BE2C (cell line): ENCODE measurements around the gene NOSIP.
A peak's percentile ranks its signal among the peaks of the same experiment; 100 is the strongest.

ENCODE experiments used
- DNase-seq: peaks from one replicate; pipeline ENCODE4 v3.0.0-alpha.2; 2020
- H3K27me3 ChIP-seq: fragments of 250-450 bp; sonication (Bioruptor Pico); 2 replicates; pipeline ENCODE4 v1.5.1; 2020; ENCODE audit warnings: mild to moderate bottlenecking
- H3K36me3 ChIP-seq: fragments of 250-450 bp; sonication (Bioruptor Pico); 2 replicates; pipeline ENCODE4 v1.5.1; 2020; ENCODE audit warnings: mild to moderate bottlenecking
- H3K4me1 ChIP-seq: fragments of 250-450 bp; sonication (Bioruptor Pico); 2 replicates; pipeline ENCODE4 v1.5.1; 2020
- H3K4me3 ChIP-seq: 2 replicates; pipeline ENCODE4 v1.5.1; 2011; ENCODE audit warnings: low read depth, low read length
- H3K9me3 ChIP-seq: fragments of 250-450 bp; sonication (Bioruptor Pico); 2 replicates; pipeline ENCODE4 v1.5.1; 2020
- CTCF ChIP-seq: IDR thresholded peaks from 2 replicates; pipeline ENCODE4 v1.5.1; 2012; ENCODE audit warnings: mild to moderate bottlenecking, low read depth, low read length

Gene NOSIP

GRCh38 chr19:49518033-49518432 is 62.3 kb downstream of the NOSIP start:
- no peaks in the 10 kb centered on the region for H3K36me3 ChIP-seq
- no peaks in the 10 kb centered on the region for H3K27me3 ChIP-seq
- H3K4me3 ChIP-seq, result no peak overlapping the region
- no peaks in the 10 kb centered on the region for H3K9me3 ChIP-seq
- DNase-seq, result no peak
- no peak for TF ChIP-seq CTCF
- no peaks in the 10 kb centered on the region for H3K4me1 ChIP-seq

- Histone ChIP-seq H3K4me1 (no peaks in the 10 kb centered on the region), H3K9me3 (no peaks in the 10 kb centered on the region), H3K27me3 (no peaks in the 10 kb centered on the region), H3K36me3 (no peaks in the 10 kb centered on the region), H3K4me3 (no peak overlapping the region)
- no peak for DNase-seq
- TF ChIP-seq CTCF, result no peak
These were observed 64.6 kb downstream of the NOSIP start for GRCh38 chr19:49515767-49516166.

GRCh38 chr19:49514151-49514550 is 66.2 kb downstream of the NOSIP start:
- DNase-seq, result no peak
- Histone ChIP-seq H3K4me3 (no peak overlapping the region), H3K4me1 (no peaks in the 10 kb centered on the region), H3K27me3 (no peaks in the 10 kb centered on the region), H3K9me3 (no peaks in the 10 kb centered on the region), H3K36me3 (no peaks in the 10 kb centered on the region)
- TF ChIP-seq CTCF, result no peak

- DNase-seq, result no peak
- no peaks in the 10 kb centered on the region for H3K9me3 ChIP-seq
- H3K4me1 ChIP-seq, result no peaks in the 10 kb centered on the region
- H3K27me3 ChIP-seq, result no peaks in the 10 kb centered on the region
- H3K4me3 ChIP-seq, result peak overlapping the region; percentile 78
- H3K36me3 ChIP-seq, result no peaks in the 10 kb centered on the region
- no peak for TF ChIP-seq CTCF
These were observed 66.6 kb downstream of the NOSIP start for GRCh38 chr19:49513746-49514118.

GRCh38 chr19:49512970-49513745 is 67.2 kb downstream of the NOSIP start:
- no peaks in the 10 kb centered on the region for H3K27me3 ChIP-seq
- no peak for TF ChIP-seq CTCF
- no peaks in the 10 kb centered on the region for H3K9me3 ChIP-seq
- H3K36me3 ChIP-seq, result no peaks in the 10 kb centered on the region
- peak overlapping the region; percentile 78 for H3K4me3 ChIP-seq
- no peaks in the 10 kb centered on the region for H3K4me1 ChIP-seq
- peak; percentile 50 for DNase-seq

- Histone ChIP-seq H3K9me3 (no peaks in the 10 kb centered on the region), H3K4me3 (no peak overlapping the region), H3K36me3 (no peaks in the 10 kb centered on the region), H3K27me3 (no peaks in the 10 kb centered on the region), H3K4me1 (no peaks in the 10 kb centered on the region)
- no peak for DNase-seq
- TF ChIP-seq CTCF, result no peak
These were observed 72.4 kb downstream of the NOSIP start for GRCh38 chr19:49507803-49508494.
